Astrocyte (in vitro differentiated cells and primary cell): ENCODE measurements around the gene ENG. TPM values are rescaled to one million over a fixed set of nuclear protein-coding genes. Genes with fewer than 3 reads are reported as not detected.

Source experiments
- DNase-seq: peaks from one replicate; pipeline ENCODE4 v3.0.0-alpha.2; 2010; ENCODE audit warnings: low read depth
- FAIRE-seq: peaks from 2 replicates; lab custom pipeline; 2011; peaks lifted over from hg19 to GRCh38; lab: Jason Lieb, UNC
- H2AFZ ChIP-seq: 2 replicates; pipeline ENCODE4 v1.6.0; 2012; ENCODE audit warnings: low read depth, low read length, inconsistent platforms
- H3K27ac ChIP-seq: 2 replicates; pipeline ENCODE4 v1.5.1; 2011; ENCODE audit warnings: low read depth, low read length, inconsistent platforms
- H3K27me3 ChIP-seq: 2 replicates; pipeline ENCODE4 v1.6.0; 2011; ENCODE audit warnings: low read length, inconsistent platforms; ENCODE audit not compliant: insufficient read depth
- H3K36me3 ChIP-seq: 2 replicates; pipeline ENCODE4 v1.5.1; 2011; ENCODE audit warnings: low read length, inconsistent platforms; ENCODE audit not compliant: insufficient read depth
- H3K4me1 ChIP-seq: 2 replicates; pipeline ENCODE4 v1.5.1; 2011; ENCODE audit warnings: low read length, inconsistent platforms; ENCODE audit not compliant: insufficient read depth
- H3K4me2 ChIP-seq: 2 replicates; pipeline ENCODE4 v1.6.0; 2012; ENCODE audit warnings: low read length, inconsistent platforms
- H3K4me3 ChIP-seq: 2 replicates; pipeline ENCODE4 v1.5.1; 2011; ENCODE audit warnings: low read depth, mild to moderate bottlenecking, low read length, inconsistent platforms; ENCODE audit not compliant: insufficient read depth
- H3K79me2 ChIP-seq: 2 replicates; pipeline ENCODE4 v1.6.0; 2012; ENCODE audit warnings: mild to moderate bottlenecking, low read length, inconsistent platforms; ENCODE audit not compliant: insufficient read depth
- H3K9ac ChIP-seq: 2 replicates; pipeline ENCODE4 v1.6.0; 2012; ENCODE audit warnings: mild to moderate bottlenecking, low read length, inconsistent platforms
- H3K9me3 ChIP-seq: 2 replicates; pipeline ENCODE4 v1.5.1; 2012; ENCODE audit warnings: low read depth, mild to moderate bottlenecking, low read length, inconsistent platforms; ENCODE audit not compliant: insufficient read depth
- H4K20me1 ChIP-seq: 2 replicates; pipeline ENCODE4 v1.6.0; 2012; ENCODE audit warnings: low read length, inconsistent platforms; ENCODE audit not compliant: insufficient read depth
- H3K27ac Mint-ChIP-seq: one replicate; pipeline ENCODE4 v1.8.0; 2021; ENCODE audit warnings: mild to moderate bottlenecking, mixed read lengths; ENCODE audit not compliant: unreplicated experiment
- H3K27me3 Mint-ChIP-seq: one replicate; pipeline ENCODE4 v1.8.0; 2021; ENCODE audit warnings: low read depth, mixed read lengths; ENCODE audit not compliant: unreplicated experiment
- H3K36me3 Mint-ChIP-seq: one replicate; pipeline ENCODE4 v1.8.0; 2021; ENCODE audit warnings: low read depth, mixed read lengths; ENCODE audit not compliant: unreplicated experiment
- H3K4me1 Mint-ChIP-seq: one replicate; pipeline ENCODE4 v1.8.0; 2021; ENCODE audit warnings: low read depth, mixed read lengths; ENCODE audit not compliant: unreplicated experiment
- H3K4me3 Mint-ChIP-seq: one replicate; pipeline ENCODE4 v1.8.0; 2021; ENCODE audit warnings: mild to moderate bottlenecking, moderate library complexity, mixed read lengths; ENCODE audit not compliant: unreplicated experiment
- H3K9me3 Mint-ChIP-seq: one replicate; pipeline ENCODE4 v1.8.0; 2021; ENCODE audit warnings: mild to moderate bottlenecking, mixed read lengths; ENCODE audit not compliant: unreplicated experiment
- EZH2 ChIP-seq: IDR thresholded peaks from 2 replicates; pipeline ENCODE4 v1.6.1; 2012; ENCODE audit warnings: mild to moderate bottlenecking, low read length, inconsistent platforms; ENCODE audit not compliant: insufficient read depth
- total RNA-seq: library from RNA; stranded (reverse); gene quantifications from 2 replicates; pipeline ENCODE4 v1.2.1, GENCODE V29; 2021
- TF ChIP-seq, protein P1 (sequence below): IDR thresholded peaks from 2 replicates; pipeline ENCODE4 v1.5.1; 2011; ENCODE audit warnings: low read depth, mild to moderate bottlenecking, inconsistent platforms, low read length, moderate library complexity; ENCODE audit not compliant: insufficient read depth

Gene ENG
- total RNA-seq, 1 donor from 2014 or later, result 1.2 TPM

DNA sequence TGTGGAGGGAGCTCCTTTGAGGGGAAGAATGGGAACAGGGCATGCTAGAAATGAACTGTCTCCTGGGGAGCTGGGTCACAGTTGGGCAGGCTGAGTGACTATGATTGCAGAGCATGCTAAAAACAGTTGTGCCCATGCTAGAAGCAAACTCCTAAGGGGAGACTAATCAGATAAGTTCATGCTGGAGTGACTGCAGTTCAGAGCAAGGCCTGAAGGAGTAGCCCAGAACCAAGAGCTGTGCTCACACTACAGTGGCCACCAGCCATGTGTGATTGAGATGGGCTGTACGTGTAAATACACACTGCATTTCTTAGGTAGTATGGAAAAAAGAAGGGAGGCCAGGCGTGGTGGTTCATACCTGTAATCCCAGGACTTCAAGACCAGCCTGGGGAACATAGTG is 33.3 kb upstream of the ENG start:
- no peak overlapping the region for H2AFZ ChIP-seq
- FAIRE-seq (no peak), DNase-seq (no peak)
- Mint-ChIP-seq H3K4me3 (no peak overlapping the region), H3K27ac (no peak overlapping the region), H3K4me1 (peaks cover 20% of the 10 kb centered on the region), H3K27me3 (no peaks in the 10 kb centered on the region), H3K9me3 (no peaks in the 10 kb centered on the region), H3K36me3 (peaks cover 21% of the 10 kb centered on the region)
- H3K9me3 ChIP-seq, result no peaks in the 10 kb centered on the region
- H3K4me3 ChIP-seq, result no peak overlapping the region
- no peak overlapping the region for H3K27ac ChIP-seq
- no peak overlapping the region for H3K9ac ChIP-seq
- H3K4me2 ChIP-seq, result no peak overlapping the region
- peaks cover 25% of the 10 kb centered on the region for H4K20me1 ChIP-seq
- peaks cover 19% of the 10 kb centered on the region for H3K36me3 ChIP-seq
- peaks cover 5% of the 10 kb centered on the region for H3K4me1 ChIP-seq
- no peaks in the 10 kb centered on the region for H3K27me3 ChIP-seq
- H3K79me2 ChIP-seq, result no peaks in the 10 kb centered on the region
- TF ChIP-seq, protein P1, sequence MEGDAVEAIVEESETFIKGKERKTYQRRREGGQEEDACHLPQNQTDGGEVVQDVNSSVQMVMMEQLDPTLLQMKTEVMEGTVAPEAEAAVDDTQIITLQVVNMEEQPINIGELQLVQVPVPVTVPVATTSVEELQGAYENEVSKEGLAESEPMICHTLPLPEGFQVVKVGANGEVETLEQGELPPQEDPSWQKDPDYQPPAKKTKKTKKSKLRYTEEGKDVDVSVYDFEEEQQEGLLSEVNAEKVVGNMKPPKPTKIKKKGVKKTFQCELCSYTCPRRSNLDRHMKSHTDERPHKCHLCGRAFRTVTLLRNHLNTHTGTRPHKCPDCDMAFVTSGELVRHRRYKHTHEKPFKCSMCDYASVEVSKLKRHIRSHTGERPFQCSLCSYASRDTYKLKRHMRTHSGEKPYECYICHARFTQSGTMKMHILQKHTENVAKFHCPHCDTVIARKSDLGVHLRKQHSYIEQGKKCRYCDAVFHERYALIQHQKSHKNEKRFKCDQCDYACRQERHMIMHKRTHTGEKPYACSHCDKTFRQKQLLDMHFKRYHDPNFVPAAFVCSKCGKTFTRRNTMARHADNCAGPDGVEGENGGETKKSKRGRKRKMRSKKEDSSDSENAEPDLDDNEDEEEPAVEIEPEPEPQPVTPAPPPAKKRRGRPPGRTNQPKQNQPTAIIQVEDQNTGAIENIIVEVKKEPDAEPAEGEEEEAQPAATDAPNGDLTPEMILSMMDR, result no peak
- TF ChIP-seq EZH2, result no peak

DNA sequence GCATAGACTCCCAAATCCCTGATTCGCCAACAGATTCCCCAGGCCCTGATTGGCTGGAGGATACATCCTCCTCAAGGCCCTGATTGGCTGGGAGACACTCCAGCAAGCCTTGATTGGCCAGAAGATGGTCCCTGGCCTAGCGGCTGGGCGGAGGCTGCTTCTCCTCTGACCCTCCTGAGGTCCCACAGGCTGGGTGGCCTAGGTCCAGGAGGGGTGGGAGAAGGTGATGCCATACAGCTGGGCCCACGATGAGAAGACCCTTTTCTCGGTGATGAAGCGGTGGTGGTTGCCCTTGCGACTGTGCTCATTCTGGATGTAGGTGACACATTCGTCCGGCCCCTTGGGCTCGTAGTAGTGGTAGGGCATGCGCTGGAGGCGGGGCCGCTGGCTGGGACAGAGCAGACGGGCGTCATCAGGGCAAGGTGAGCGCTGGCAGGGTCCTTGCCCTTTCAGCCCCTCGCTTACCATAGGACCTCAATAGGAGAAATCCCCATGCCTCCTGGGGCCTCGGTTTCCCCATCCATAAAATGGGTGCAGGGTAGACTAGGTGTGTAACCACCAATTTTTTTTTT is 32.0 kb upstream of the ENG start:
- Mint-ChIP-seq H3K27me3 (no peaks in the 10 kb centered on the region), H3K27ac (peak overlapping the region; percentile 41), H3K4me3 (no peak overlapping the region), H3K36me3 (peaks cover 15% of the 10 kb centered on the region), H3K4me1 (peaks cover 13% of the 10 kb centered on the region), H3K9me3 (no peaks in the 10 kb centered on the region)
- H4K20me1 ChIP-seq, result peaks cover 25% of the 10 kb centered on the region
- TF ChIP-seq, protein P1, result no peak
- no peak for TF ChIP-seq EZH2
- FAIRE-seq (no peak), DNase-seq (no peak)
- H3K4me3 ChIP-seq, result no peak overlapping the region
- H3K9ac ChIP-seq, result no peak overlapping the region
- H3K36me3 ChIP-seq, result peaks cover 15% of the 10 kb centered on the region
- H3K4me1 ChIP-seq, result peaks cover 5% of the 10 kb centered on the region
- H3K79me2 ChIP-seq, result no peaks in the 10 kb centered on the region
- H3K27me3 ChIP-seq, result no peaks in the 10 kb centered on the region
- no peak overlapping the region for H2AFZ ChIP-seq
- H3K9me3 ChIP-seq, result no peaks in the 10 kb centered on the region
- H3K27ac ChIP-seq, result no peak overlapping the region
- H3K4me2 ChIP-seq, result no peak overlapping the region

DNA sequence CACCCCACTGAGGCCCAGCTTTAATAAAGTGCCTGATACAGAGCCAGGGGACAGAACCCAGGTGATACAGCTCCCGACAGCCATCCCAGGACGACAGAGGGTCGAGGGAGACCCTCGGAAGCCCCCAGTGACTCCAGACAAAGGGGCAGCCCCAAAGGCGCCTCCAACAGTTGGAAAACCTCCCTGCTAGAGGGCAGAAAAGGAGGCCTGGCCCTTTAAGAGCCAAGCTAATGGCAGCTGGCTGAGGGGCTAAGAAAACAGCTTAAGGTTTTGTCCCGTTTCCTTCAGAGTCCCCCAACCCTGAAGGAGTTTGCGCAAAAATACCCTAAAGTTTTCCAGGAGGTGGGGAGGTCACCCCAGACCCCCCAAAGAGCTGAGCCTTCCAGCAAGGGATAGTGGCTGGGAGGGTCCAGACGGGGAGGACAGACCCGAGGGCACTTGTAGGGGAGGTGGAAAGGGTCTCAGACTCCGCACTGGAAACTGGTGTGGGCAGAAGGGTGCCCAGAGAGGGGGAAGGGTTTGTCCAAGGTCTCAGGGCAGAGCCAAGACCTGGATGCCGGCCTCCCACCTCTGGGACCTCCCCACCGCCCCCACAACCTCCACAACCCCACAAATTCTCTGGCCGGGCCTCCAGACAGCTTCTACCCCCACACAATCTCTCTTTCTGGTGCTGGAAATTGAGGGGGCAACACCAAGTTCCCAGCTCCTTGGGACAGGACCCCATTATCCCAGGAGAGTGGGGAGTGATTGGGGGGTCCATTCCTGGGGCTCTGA is 31.2 kb upstream of the ENG start:
- H3K36me3 ChIP-seq, result peaks cover 11% of the 10 kb centered on the region
- no peak for DNase-seq
- H3K4me3 Mint-ChIP-seq, result no peak overlapping the region

More for the DNA sequence above, 31.2 kb upstream of the ENG start:
- no peaks in the 10 kb centered on the region for H3K27me3 Mint-ChIP-seq
- H3K79me2 ChIP-seq, result no peaks in the 10 kb centered on the region
- peaks cover 20% of the 10 kb centered on the region for H4K20me1 ChIP-seq
- no peaks in the 10 kb centered on the region for H3K27me3 ChIP-seq
- H3K36me3 Mint-ChIP-seq, result peaks cover 12% of the 10 kb centered on the region
- H3K4me1 ChIP-seq, result peaks cover 5% of the 10 kb centered on the region
- H3K4me2 ChIP-seq, result no peak overlapping the region
- H3K9me3 ChIP-seq, result no peaks in the 10 kb centered on the region
- H3K27ac ChIP-seq, result no peak overlapping the region
- H3K9ac ChIP-seq, result no peak overlapping the region
- H3K4me3 ChIP-seq, result no peak overlapping the region
- no peak for FAIRE-seq
- no peak overlapping the region for H2AFZ ChIP-seq
- no peak for TF ChIP-seq EZH2
- TF ChIP-seq, protein P1, result no peak
- no peak overlapping the region for H3K27ac Mint-ChIP-seq
- no peaks in the 10 kb centered on the region for H3K9me3 Mint-ChIP-seq
- peaks cover 13% of the 10 kb centered on the region for H3K4me1 Mint-ChIP-seq
